Stimulated activated CD4-positive, alpha-beta T cell treated with anti-CD3 and anti-CD28 coated beads, Interleukin-12 subunit alpha, Interleukin-12 subunit beta, amount 100 ng/mL, for 48 hours (primary cell): Measurements from ENCODE around the gene APMAP.

Source experiments
- DNase-seq, 3 donors: peaks; one replicate each; pipeline ENCODE4 v3.0.0-alpha.2; 2020; ENCODE audit warnings: low read depth in 2 of 3, low spot score in 1 of 3

Gene APMAP

DNA sequence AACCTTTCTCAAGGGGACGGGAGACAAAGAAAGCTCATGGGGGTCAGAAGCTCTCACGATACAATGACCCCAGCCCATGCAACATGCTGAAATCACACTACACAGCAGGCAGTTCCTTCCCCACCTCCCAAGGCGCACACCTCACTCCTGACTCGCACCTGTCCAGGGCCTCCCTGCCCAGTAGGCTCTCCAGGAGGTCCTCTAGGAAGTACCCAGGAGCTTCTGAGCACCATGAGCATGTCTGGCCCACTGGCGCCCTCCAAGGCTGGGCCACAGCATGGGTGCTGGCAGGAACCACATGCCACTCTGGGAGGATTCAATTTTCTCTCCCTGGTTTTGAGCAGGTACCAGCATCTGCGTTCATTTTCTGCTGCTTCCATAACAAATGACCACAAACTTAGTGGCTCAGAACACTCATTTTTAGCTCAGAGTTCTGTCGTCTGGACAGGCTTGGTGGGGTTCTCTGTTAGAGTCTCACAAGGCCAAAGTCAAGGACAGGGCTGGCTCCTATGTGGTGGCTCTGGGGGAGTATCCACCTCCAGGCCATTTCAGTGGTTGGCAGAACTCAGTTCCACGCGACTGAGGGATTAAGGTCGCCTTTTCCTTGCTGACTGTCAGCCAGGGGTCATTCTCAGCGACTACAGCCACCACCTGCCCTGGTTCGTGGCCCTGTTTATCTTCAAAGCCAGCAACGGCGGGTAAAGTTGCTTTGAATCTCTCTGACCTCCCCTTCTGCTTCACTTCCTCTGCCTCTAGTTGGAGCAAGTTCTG lies 32.7 kb upstream of the APMAP start:
- no peak for DNase-seq

GRCh38 chr20:25024171-25024570 lies 31.6 kb upstream of the APMAP start:
- DNase-seq: no peak

DNA sequence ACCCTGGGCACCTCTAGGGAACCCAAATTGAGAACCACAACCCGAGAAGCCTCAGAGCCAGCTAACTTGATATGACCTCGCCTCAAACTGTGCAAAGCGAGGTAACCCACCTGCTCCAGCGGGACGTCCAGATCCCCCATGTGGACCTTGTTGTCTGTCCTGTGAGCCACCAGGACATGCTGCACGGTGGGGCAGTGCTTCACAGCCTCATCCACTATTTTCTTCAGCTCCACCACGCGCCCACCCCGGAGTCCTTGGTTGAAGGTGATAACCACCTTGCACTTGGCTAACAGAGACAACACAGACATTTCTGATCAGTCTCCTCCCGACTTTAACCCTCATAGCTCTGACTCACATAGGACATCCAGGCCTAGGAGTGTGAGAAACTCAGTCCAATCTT lies 30.8 kb upstream of the APMAP start:
- no peak for DNase-seq

GRCh38 chr20:25022680-25023079 lies 30.1 kb upstream of the APMAP start:
- DNase-seq: no peak

GRCh38 chr20:25021336-25021735 lies 28.8 kb upstream of the APMAP start:
- no peak for DNase-seq

DNA sequence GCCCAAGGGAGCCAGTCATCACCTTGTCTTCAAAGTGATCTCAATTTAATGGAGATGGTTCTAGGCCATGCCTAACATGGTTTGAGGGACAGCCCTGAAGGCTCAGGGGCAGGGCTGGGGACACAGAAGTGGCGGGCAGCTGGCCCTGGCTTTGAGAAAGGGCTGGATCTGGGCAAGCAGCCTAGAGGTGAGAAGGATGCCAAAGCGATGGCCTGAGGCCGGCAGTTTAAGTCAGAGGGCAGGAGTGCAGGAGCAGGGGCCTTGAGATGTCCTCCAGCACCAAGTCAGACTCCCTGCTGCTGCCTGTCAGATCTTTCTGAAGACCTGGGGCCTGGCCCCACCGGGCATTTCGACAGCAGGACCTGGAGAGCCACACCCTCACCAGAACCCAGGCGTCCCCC lies 28.4 kb upstream of the APMAP start:
- no peak for DNase-seq

DNA sequence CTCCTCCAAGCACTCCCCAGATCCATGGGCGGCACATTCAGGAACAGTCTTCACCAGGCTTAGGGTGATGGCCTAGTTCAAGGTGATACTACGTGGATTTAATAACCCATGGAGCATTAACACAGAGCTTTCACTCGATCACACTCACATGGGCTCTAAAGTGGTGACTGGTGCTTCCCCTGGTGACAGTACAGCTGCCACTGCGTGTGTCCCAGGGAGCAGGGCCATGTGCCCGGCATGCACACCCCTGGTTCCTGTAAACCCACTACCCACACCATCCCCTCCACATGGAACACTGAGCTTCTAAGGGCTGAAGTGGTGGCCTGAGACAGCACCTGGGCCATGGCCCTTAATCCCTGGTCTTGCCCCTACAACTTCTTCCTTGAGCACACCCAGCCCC lies 27.8 kb upstream of the APMAP start:
- DNase-seq: no peak

- no peak for DNase-seq
Observed at GRCh38 chr20:25019381-25020155, 27.0 kb upstream of the APMAP start.

DNA sequence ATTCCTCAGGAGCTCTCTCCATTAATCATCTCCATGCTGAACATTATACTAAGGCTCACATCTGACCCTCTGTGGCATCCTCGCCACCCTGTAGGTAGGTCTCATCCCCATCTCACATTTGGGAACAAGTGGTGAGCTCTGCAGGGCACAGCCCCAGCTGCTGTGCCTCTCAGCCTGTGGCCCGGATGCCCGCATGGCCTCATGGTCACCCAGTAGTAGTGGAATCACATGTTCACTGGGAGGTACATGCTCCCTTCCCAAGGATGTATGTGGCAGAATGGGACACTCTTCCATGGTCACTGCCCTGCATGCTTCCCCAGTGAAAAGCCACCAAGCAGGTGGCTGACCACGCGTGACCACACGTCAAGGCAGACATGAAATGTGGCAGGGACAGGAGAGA lies 26.3 kb upstream of the APMAP start:
- DNase-seq: no peak

DNA sequence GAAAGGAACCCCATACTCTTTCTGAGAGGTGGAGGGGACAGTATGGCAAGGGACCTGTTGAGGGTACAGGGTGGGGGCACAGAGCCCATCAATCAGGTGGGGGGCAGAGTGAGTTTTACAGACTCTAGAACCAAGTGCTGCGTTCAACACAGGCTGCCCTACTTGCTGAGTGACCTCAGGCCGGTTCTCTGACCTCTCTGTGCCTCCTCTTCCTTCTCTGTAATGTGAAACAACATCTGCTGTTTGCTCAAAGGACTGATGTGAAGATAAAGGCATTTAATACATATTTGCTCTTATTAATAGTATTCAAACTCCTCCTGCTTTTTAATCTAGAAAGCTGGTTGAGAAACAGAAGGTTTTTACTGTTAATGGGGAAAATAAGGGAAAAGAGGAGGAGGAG lies 25.9 kb upstream of the APMAP start:
- DNase-seq: no peak

DNA sequence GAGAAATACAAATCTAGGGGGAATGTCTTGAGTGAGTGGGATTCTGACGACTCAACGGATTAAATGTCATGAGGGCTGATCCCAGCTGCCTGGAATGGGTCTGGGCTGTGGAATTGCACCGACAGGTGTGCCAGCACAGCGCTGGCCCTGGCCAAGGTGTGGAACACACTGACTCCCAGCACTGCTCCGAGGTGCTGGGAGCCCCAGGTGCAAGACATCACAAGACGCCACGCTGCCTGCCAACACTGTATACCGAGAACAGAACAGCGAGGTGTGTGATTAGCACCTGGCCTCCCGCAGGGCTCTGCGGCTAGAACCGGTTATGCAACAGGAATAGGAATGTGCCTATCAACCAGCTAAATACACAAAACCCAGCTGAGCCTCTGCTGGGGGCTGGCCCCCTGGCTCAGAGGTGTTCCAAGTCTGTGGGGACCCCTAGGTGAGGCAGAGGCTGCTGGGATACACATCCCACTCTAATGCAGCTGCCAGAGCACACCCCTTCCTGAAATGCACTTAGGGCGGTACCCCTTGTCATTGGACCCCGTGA lies 24.8 kb upstream of the APMAP start:
- no peak for DNase-seq

GRCh38 chr20:25016471-25016870 lies 23.9 kb upstream of the APMAP start:
- no peak for DNase-seq

DNA sequence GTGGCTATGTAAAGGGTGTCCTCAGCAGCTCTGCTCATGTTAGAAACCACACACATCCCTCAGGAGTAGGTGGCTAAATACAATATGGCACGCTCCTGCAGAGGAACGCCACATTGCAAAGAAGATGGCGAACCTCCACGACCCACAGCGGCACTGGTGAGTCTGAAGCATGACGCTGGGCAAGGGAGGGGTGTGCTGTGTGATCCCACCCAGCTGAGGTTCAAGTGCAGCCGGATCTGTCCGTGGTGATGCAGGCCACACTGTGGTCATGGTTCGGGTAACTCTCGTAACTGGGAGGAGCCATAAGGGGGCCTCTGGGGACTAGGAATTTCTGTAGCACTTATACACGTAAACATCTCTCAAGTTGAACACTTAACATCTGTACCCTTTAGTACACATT lies 23.4 kb upstream of the APMAP start:
- DNase-seq: no peak

- DNase-seq: no peak
Observed at GRCh38 chr20:25014816-25015215, 22.3 kb upstream of the APMAP start.

- no peak for DNase-seq
Observed at GRCh38 chr20:25013478-25014380, 21.2 kb upstream of the APMAP start.

GRCh38 chr20:25012616-25013189 lies 20.2 kb upstream of the APMAP start:
- no peak for DNase-seq

GRCh38 chr20:25011831-25012241 lies 19.3 kb upstream of the APMAP start:
- no peak for DNase-seq

- DNase-seq: no peak
Observed at GRCh38 chr20:25011261-25011660, 18.7 kb upstream of the APMAP start.

DNA sequence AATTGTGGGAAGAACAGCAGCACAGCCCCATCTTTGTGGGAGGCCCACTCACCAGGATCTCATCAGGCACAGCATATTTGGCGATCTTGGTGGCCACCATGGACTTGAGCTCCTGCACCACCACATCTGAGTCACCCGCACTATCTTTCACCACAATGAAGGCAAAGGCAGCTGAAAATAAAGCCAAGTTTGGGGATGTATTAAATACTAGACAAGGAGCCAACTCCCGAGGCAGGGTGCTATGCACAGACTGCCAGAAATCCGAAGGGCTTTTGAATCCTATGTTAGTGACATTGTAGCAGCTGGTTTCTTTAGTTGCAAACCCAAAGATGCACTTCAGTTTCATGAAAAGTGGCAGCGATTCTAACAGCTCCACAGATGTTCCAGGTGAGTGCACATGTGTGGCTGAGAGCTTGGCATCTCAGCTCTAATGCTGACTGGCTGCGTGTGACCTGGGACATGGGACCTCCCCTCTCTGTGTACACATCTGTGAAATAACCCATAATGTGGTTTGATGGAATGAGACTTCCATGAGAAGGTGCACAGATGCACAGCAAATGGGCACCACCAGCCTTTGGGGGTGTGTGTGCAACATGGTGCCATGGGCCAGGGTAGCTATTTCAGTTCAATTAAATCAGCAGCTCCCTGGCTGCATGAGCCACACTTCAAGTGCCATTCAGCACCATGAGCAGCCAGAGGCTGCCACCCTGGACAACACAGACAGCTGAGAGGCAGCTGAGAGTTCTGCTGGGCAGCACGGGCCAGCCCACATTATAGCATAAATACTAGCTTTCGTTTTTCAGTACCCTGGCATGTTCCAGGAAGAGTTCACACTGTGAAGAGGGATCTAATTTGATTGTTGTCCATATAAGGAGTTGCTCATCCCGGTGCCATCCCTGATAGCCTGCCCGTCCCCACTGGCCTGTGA lies 16.9 kb upstream of the APMAP start:
- DNase-seq: no peak
